Renal cortex interstitium (tissue), 11 donors: ENCODE data around the gene ZFYVE1. TPM values are rescaled to one million over a fixed set of nuclear protein-coding genes. Genes with fewer than 3 reads are reported as not detected.

Experiments used
- DNase-seq, 11 donors: peaks; one replicate each; pipeline ENCODE4 v3.0.0-alpha.2; 2013; ENCODE audit warnings: low read depth in 9 of 11, low spot score in 4 of 11; ENCODE audit errors: extremely low read depth in 1 of 11
- polyA plus RNA-seq, 3 donors: library from polyadenylated mRNA; unstranded; fragments of 120-200 nt; gene quantifications; one replicate each; pipeline ENCODE4 v1.2.1, GENCODE V29; 2013; ENCODE audit not compliant: insufficient read length in 3 of 3

The ZFYVE1 gene
- polyA plus RNA-seq, 3 donors: 18.7 to 23.8 (median 19.6) TPM

DNA sequence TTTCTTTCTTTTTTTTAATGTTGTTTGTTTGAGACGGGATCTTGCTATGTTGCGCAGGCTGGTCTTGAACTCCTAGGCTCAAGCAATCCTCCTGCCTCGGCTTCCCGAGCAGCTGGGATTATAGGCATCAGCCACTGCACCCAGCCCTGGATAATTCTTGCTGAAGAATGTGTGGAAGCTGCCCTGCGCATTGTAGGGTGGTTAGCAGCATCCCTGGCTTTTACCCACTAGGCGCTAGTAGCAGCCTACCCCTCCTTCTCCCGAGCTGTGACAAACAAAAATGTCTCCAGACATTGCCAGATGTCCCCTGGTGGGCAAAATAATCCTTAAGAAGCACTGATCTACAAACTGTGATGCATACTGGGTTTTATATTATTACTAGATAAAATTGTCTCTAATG lies 94.0 kb downstream of the ZFYVE1 start:
- no peak for DNase-seq

- no peak for DNase-seq
Observed at GRCh38 chr14:72929316-72930080, 97.4 kb downstream of the ZFYVE1 start.

- DNase-seq: no peak
Observed at GRCh38 chr14:72928872-72929271, 98.0 kb downstream of the ZFYVE1 start.

DNA sequence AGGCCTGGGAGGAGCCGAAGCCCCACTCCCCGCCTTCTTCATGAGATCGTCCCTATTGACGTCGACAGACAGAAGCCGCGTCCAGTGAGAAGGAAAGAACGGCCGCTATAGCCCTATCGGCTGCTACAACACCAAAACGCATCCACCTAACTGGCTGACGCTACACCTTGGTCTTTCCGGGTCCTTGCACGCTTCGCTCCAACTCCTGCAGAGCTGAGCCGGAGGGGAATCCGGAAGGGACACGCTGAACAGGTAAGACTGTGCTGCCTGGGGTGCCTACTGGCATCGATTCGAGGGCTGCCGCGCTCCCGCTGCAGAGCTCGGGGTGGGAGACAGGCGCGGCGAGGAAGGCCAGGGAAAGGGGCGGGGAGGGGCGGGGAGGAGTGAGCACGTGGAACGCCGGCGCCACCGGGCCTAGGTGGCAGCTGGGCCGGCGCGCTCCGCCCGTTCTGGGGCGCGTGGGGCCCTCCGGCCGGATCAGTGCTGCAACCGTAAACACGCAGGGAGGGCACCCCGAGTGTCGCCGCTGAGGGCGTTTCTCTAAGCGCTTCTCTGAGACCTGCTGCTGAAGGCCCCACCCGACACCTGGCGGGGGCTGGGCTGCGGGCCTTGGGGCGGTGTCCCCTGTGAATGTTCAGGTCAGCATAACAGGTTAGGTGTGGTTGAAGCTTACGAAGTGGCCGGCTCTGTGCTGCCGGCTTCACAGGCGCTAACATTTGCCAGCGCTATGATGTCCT lies 100.4 kb downstream of the ZFYVE1 start, which contains the start of gene DCAF4:
Gene DCAF4, plus strand, starts transcription at position 173 of the 737 bp plus-strand sequence. CDS start 11,515 bp downstream, outside the sequence.
- DNase-seq: peak in 10 of 11 donors; percentile 88 to 98 (median 95)

DNA sequence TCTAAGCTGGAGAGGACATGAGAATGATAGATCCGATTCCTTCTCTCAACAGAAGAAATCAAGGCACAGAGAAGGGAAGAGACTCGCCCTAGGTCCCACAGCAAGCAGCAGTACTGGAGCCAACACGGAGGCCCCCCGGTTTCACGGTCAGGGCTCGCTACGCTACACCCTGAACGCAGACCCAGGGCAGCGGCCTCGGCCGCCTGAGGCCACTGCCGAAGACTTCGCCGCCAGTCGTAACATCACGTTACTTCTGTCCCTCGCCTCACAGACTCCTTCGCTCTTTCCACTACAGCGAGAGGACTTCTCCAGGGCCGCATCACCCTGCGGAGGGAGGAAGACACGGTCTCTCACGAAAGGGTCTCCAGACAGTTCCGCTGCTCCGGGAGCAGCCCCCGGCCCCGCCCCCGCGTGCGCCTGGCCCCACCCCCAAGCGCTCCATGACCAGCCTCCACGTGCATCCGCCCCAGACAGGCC lies 101.1 kb downstream of the ZFYVE1 start:
- peak in 1 of 11 donors; percentile 81 for DNase-seq

GRCh38 chr14:72925171-72925759 lies 101.6 kb downstream of the ZFYVE1 start:
- DNase-seq: no peak

- no peak for DNase-seq
Observed at GRCh38 chr14:72924337-72924736, 102.6 kb downstream of the ZFYVE1 start.

- DNase-seq: no peak
Observed at GRCh38 chr14:72921396-72921795, 105.5 kb downstream of the ZFYVE1 start.

DNA sequence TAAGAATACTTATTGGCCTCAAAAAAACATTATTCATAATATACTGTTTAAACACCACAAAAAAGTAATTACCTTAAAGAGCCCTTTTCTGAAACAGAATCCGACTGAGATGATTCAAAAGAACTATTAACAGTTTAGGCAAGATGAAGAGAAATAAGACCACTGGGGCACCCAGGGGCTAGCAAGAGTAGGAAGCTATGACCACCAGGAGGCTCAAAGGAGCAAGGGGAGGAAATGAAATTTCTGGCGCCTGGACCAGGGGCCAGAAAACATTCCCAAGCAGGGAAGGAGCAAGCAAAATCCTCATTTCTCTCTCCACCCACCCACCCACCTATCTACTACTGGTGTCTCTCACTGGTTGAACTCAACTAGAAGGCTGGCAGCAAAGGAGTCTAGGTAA lies 106.9 kb downstream of the ZFYVE1 start:
- DNase-seq: no peak

Other genes starting within 250 kb of the ZFYVE1 start
- 1 to 10 TPM; 3.8 to 4.8 (median 3.9) TPM for gene DPF3, start 133.0 kb downstream of the ZFYVE1 start, polyA plus RNA-seq
- 10 to 100 TPM; 14.7 to 21.8 (median 19.1) TPM for gene DCAF4, start 100.6 kb downstream of the ZFYVE1 start, polyA plus RNA-seq
- gene RBM25, start 31.4 kb upstream of the ZFYVE1 start, polyA plus RNA-seq: 100 to 1,000 TPM; 147 to 194 (median 184) TPM
- 10 to 100 TPM; 67.9 to 74.1 (median 68.4) TPM for gene PSEN1, start 109.4 kb upstream of the ZFYVE1 start, polyA plus RNA-seq
- gene PAPLN, start 210.4 kb upstream of the ZFYVE1 start, polyA plus RNA-seq: 10 to 100 TPM; 21.7 to 42.9 (median 25.2) TPM